HepG2 (cell line): ENCODE measurements around the gene PCDHGA10. TPM values are rescaled to one million over a fixed set of nuclear protein-coding genes. Genes with fewer than 3 reads are reported as not detected.

Experiments
- ATAC-seq: fragments of 200-7000 bp; cut with Tn5 transposase; 3 replicates; pipeline ENCODE4 v1.9.1; 2020; ENCODE audit warnings: mild to moderate bottlenecking, moderate library complexity
- BruUV-seq: library from RNA; stranded (reverse); fragments of 400-500 nt; replicated peaks from 2 replicates; lab custom pipeline; 2021; lab: Mats Ljungman, UMichigan
- CTCF ChIA-PET: fragments of 300-600 bp; formaldehyde crosslinking; extraction: SDS; loops from one replicate; lab custom pipeline; 2021; ENCODE audit warnings: low total read pairs, inconsistent platforms, low intra/inter-chr PET ratio; lab: Yijun Ruan, JAX
- POLR2A ChIA-PET: fragments of 350-600 bp; sonication (Branson Sonifier 250); formaldehyde crosslinking; loops from one replicate; lab custom pipeline; 2020; ENCODE audit warnings: antibody characterized with exemption, inconsistent platforms; lab: Yijun Ruan, JAX
- DNase-seq: peaks from one replicate; pipeline ENCODE4 v3.0.0-alpha.2; 2015; ENCODE audit warnings: low spot score
- FAIRE-seq: peaks from 3 replicates; lab custom pipeline; 2011; peaks lifted over from hg19 to GRCh38; lab: Jason Lieb, UNC
- H2AFZ ChIP-seq: one replicate; pipeline ENCODE4 v1.6.1; 2011; ENCODE audit warnings: low read length, inconsistent platforms
- H3K27ac ChIP-seq: fragments of 300-600 bp; 3 replicates; pipeline ENCODE4 v1.8.0; 2011; ENCODE audit warnings: mixed run types, mild to moderate bottlenecking, mixed read lengths, low read length, inconsistent platforms; ENCODE audit not compliant: insufficient read depth; ENCODE audit errors: extremely low read length
- H3K27me3 ChIP-seq, 2 experiments: fragments of 200-600 bp in 1 of 2; 2 replicates in 1 of 2; 3 replicates in 1 of 2; pipeline versions ENCODE4 v1.6.0 to v1.8.0; 2011; ENCODE audit warnings: low read length in 2 of 2, mild to moderate bottlenecking in 2 of 2, moderate library complexity in 2 of 2, inconsistent platforms in 1 of 2; ENCODE audit not compliant: insufficient read depth in 2 of 2, control insufficient read depth in 1 of 2
- H3K36me3 ChIP-seq, 2 experiments: fragments of 200-600 bp in 1 of 2; replicated peaks in 1 of 2; 2 replicates in 1 of 2; 3 replicates in 1 of 2; pipeline versions ENCODE4 v1.5.1 to v1.8.0; 2011; ENCODE audit warnings: low read length in 2 of 2, inconsistent platforms in 1 of 2; ENCODE audit not compliant: insufficient read depth in 2 of 2, control insufficient read depth in 1 of 2
- H3K4me1 ChIP-seq: 2 replicates; pipeline ENCODE4 v1.5.1; 2012; ENCODE audit warnings: low read length, inconsistent platforms; ENCODE audit not compliant: insufficient read depth
- H3K4me2 ChIP-seq: 2 replicates; pipeline ENCODE4 v1.6.0; 2011; ENCODE audit warnings: low read depth, low read length, inconsistent platforms
- H3K4me3 ChIP-seq, 3 experiments: fragments of 200-600 bp in 1 of 3; sonication (generic), shearing (Covaris generic) in 1 of 3; replicated peaks in 1 of 3; 2 replicates each; pipeline ENCODE4 v1.5.1; 2011 to 2016; ENCODE audit warnings: low read length in 3 of 3, inconsistent platforms in 2 of 3, low read depth in 2 of 3, mild to moderate bottlenecking in 2 of 3, control low read depth in 1 of 3, mixed read lengths in 1 of 3; ENCODE audit not compliant: insufficient read depth in 1 of 3
- H3K79me2 ChIP-seq: one replicate; pipeline ENCODE4 v1.6.1; 2011; ENCODE audit warnings: low read length, inconsistent platforms; ENCODE audit not compliant: insufficient read depth
- H3K9ac ChIP-seq: 2 replicates; pipeline ENCODE4 v1.6.0; 2011; ENCODE audit warnings: mild to moderate bottlenecking, low read depth, low read length, inconsistent platforms; ENCODE audit not compliant: insufficient read depth
- H3K9me3 ChIP-seq: 2 replicates; pipeline ENCODE4 v1.5.1; 2012; ENCODE audit warnings: mild to moderate bottlenecking, low read length
- H4K20me1 ChIP-seq: 2 replicates; pipeline ENCODE4 v1.6.0; 2011; ENCODE audit warnings: inconsistent platforms, mild to moderate bottlenecking, low read length, moderate library complexity; ENCODE audit not compliant: insufficient read depth
- NR2F2 ChIP-seq: IDR thresholded peaks from 2 replicates; pipeline ENCODE4 v1.6.1; 2012; ENCODE audit warnings: low read depth, inconsistent platforms, borderline replicate concordance
- RCOR2 ChIP-seq: IDR thresholded peaks from 2 replicates; pipeline ENCODE4 v1.6.1; 2016; ENCODE audit warnings: missing biosample characterization, missing genetic modification reagents
- SAP130 ChIP-seq: IDR thresholded peaks from 2 replicates; pipeline ENCODE4 v1.6.1; 2016; ENCODE audit warnings: low read depth
- SMC3 ChIP-seq: IDR thresholded peaks from 2 replicates; pipeline ENCODE4 v1.6.1; 2011; ENCODE audit warnings: low read length, improper control_type of control experiment
- STAG1 ChIP-seq: sonication (generic); formaldehyde crosslinking; IDR thresholded peaks from 2 replicates; pipeline ENCODE4 v1.4.0; 2020; ENCODE audit warnings: missing genetic modification reagents
- STAT5B ChIP-seq: sonication (generic); formaldehyde crosslinking; IDR thresholded peaks from 2 replicates; pipeline ENCODE4 v1.4.0; 2020; ENCODE audit warnings: missing genetic modification reagents
- THYN1 ChIP-seq: sonication (generic); formaldehyde crosslinking; IDR thresholded peaks from 2 replicates; pipeline ENCODE4 v1.8.1; 2023; ENCODE audit warnings: low read depth, mild to moderate bottlenecking, moderate library complexity, missing genetic modification reagents, borderline replicate concordance
- TOPORS ChIP-seq: sonication (generic); formaldehyde crosslinking; IDR thresholded peaks from 2 replicates; pipeline ENCODE4 v1.8.0; 2023; ENCODE audit warnings: mild to moderate bottlenecking, missing genetic modification reagents
- ZBTB7A ChIP-seq: sonication (generic); formaldehyde crosslinking; IDR thresholded peaks from 2 replicates; pipeline ENCODE4 v1.8.0; 2022; ENCODE audit warnings: mild to moderate bottlenecking, missing genetic modification reagents
- ZFP82 ChIP-seq: sonication (generic); formaldehyde crosslinking; IDR thresholded peaks from 2 replicates; pipeline ENCODE4 v1.5.1; 2020; ENCODE audit warnings: mild to moderate bottlenecking, missing genetic modification reagents, borderline replicate concordance
- ZNF225 ChIP-seq: sonication (generic); formaldehyde crosslinking; IDR thresholded peaks from 2 replicates; pipeline ENCODE4 v1.4.0; 2020; ENCODE audit warnings: mild to moderate bottlenecking, missing genetic modification reagents
- ZNF333 ChIP-seq: sonication (generic); formaldehyde crosslinking; IDR thresholded peaks from 2 replicates; pipeline ENCODE4 v1.4.0; 2020; ENCODE audit warnings: mild to moderate bottlenecking, missing genetic modification reagents, borderline replicate concordance
- ZNF343 ChIP-seq: sonication (generic); formaldehyde crosslinking; IDR thresholded peaks from 2 replicates; pipeline ENCODE4 v1.4.0; 2020; ENCODE audit warnings: mild to moderate bottlenecking, missing genetic modification reagents
- ZNF670 ChIP-seq: sonication (generic); formaldehyde crosslinking; IDR thresholded peaks from 2 replicates; pipeline ENCODE4 v1.8.0; 2022; ENCODE audit warnings: mild to moderate bottlenecking, missing genetic modification reagents, borderline replicate concordance
- ZNF747 ChIP-seq: sonication (generic); formaldehyde crosslinking; IDR thresholded peaks from 2 replicates; pipeline ENCODE4 v1.8.1; 2023; ENCODE audit warnings: missing genetic modification reagents, mild to moderate bottlenecking, borderline replicate concordance
- ZNF781 ChIP-seq: sonication (generic); formaldehyde crosslinking; IDR thresholded peaks from 2 replicates; pipeline ENCODE4 v1.5.1; 2020; ENCODE audit warnings: borderline replicate concordance, mild to moderate bottlenecking, missing genetic modification reagents; ENCODE audit errors: not compliant biosample characterization
- WGBS: methylation state at CpG from one replicate; pipeline ENCODE4 v1.1.6; 2017; ENCODE audit warnings: low lambda C conversion rate; 5-methylcytosine and 5-hydroxymethylcytosine counted together
- in situ Hi-C: cut with HindIII; loops from 2 replicates; pipeline ENCODE4 v1.10.0; 2017; ENCODE audit warnings: low pct_unique_long_range_greater_than_20kb; ENCODE audit not compliant: extremely low pct_ligation_motif_present
- intact Hi-C: fragments of 100-400 bp; cut with micrococcal nuclease; formaldehyde crosslinking; loops from one replicate; pipeline ENCODE4 v1.10.0; 2022; ENCODE audit not compliant: unreplicated experiment
- polyA plus RNA-seq, 8 experiments: library from polyadenylated mRNA; depleted of rRNA in 3 of 8; stranded (reverse) in 7 of 8; unstranded in 1 of 8; fragments of >200 nt; fragmentation: Illumina TruSeq in 4 of 8; extraction: Trizol in 4 of 8; gene quantifications; 2 replicates each; pipeline versions ENCODE4 v1.2.1 to v1.2.3, GENCODE V29; 2011 to 2016; ENCODE audit warnings: low read depth in 4 of 8, missing spikeins in 1 of 8, mixed read lengths in 1 of 8; ENCODE audit not compliant: insufficient read depth in 1 of 8
- total RNA-seq, 5 experiments: library from RNA; depleted of rRNA; stranded (reverse); fragments of >200 nt; fragmentation: Illumina TruSeq; extraction: Trizol; gene quantifications; 2 replicates each; pipeline ENCODE4 v1.2.3, GENCODE V29; 2016; ENCODE audit warnings: low read depth in 1 of 5
- TF ChIP-seq, protein P1 (sequence below): sonication (generic); formaldehyde crosslinking; IDR thresholded peaks from 2 replicates; pipeline ENCODE4 v1.8.1; 2022; ENCODE audit warnings: mild to moderate bottlenecking, missing genetic modification reagents
- TF ChIP-seq, protein P2 (sequence below): sonication (generic); formaldehyde crosslinking; IDR thresholded peaks from 2 replicates; pipeline ENCODE4 v1.8.1; 2023; ENCODE audit warnings: mild to moderate bottlenecking, inconsistent platforms, moderate library complexity, missing genetic modification reagents, borderline replicate concordance

PCDHGA10 gene
- total and polyA plus RNA-seq, 2 of the 13 experiments (the other 11 are each of a cell fraction or from before 2014, with no cell fraction given), result 0.04 to 0.18 TPM

DNA sequence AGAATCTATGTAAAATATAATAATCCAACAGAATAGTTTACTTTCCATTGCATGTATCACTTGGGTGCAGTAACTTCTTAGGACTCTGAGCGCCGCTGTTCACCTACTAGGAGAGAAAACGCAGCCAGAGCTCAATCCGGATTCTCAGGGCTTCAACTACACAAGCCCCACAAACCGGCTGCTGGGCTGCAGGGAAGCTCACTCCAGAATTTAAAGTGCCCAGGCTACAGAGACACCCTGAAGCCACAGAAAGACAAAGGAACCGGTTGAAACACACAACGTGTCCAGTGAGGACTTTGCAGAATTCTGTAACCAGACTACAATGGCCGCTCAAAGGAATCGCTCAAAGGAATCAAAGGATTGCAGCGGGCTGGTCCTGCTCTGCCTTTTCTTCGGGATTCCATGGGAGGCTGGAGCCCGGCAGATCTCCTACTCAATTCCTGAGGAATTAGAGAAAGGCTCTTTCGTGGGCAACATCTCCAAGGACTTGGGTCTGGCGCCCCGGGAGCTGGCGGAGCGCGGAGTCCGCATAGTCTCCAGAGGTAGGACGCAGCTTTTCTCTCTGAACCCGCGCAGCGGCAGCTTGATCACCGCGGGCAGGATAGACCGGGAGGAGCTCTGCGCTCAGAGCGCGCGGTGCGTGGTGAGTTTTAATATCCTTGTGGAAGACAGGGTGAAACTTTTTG lies at the start of gene PCDHGA10 (continued):
- TF ChIP-seq ZNF781 (CRISPR knock-in tag) (no peak), STAT5B (no peak), STAG1 (CRISPR knock-in tag) (peak; percentile 55), ZNF333 (CRISPR knock-in tag) (no peak), SMC3 (peak; percentile 19; the same call in 1 of the 2 replicates), ZNF670 (CRISPR knock-in tag) (no peak), TOPORS (CRISPR knock-in tag) (no peak)

DNA sequence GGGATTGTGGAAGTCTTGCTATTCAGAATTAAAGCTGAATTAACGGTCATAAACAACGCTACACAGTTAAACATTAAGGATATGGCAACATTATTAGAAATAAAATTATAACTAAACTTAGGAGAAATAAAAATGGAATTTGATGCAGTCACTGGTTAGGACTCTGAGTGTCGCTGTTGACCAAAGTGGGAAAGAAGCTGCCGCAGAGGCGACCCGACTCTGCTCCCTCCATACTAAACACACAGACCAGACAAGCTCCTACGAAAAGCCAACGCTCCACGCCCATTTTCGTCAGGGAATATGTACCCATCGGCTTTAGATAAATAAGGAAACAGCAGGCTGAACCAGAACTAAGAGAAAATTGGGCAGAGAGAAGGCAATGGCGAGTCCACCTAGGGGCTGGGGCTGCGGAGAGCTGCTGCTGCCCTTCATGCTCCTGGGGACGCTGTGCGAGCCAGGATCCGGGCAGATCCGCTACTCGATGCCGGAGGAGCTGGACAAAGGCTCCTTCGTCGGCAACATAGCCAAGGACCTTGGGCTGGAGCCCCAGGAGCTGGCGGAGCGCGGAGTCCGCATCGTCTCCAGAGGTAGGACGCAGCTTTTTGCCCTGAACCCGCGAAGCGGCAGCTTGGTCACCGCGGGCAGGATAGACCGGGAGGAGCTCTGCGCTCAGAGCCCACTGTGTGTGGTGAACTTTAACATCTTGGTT lies 48.7 kb upstream of the PCDHGA10 start, which contains the start of gene PCDHGA5:
Gene PCDHGA5 (plus strand): TSS at position 211 of the 709 bp plus-strand sequence. CDS start 169 bp downstream, at position 380.
- DNase-seq (no peak), FAIRE-seq (no peak), ATAC-seq (no peak)
- ChIA-PET POLR2A (no interaction called here), CTCF (no interaction called here)
- Histone ChIP-seq H3K27me3 (no peaks in the 10 kb centered on the region), H3K4me2 (no peak within 1 kb of the TSS), H3K27ac (no peak within 1 kb of the TSS), H3K36me3 (no peaks in the 10 kb centered on the region), H2AFZ (no peak within 1 kb of the TSS), H4K20me1 (no peaks in the 10 kb centered on the region), H3K9me3 (peaks cover 54% of the 10 kb centered on the region), H3K9ac (no peak within 1 kb of the TSS), H3K4me3 (no peak within 1 kb of the TSS), H3K4me1 (no peaks in the 10 kb centered on the region), H3K79me2 (no peaks in the 10 kb centered on the region)
- intact Hi-C loops (no loop called here), in situ Hi-C loops (no loop called here)
- WGBS, result 74% methylated on average over 30 of the region's 34 CpGs
- BruUV-seq, result no TSS peak
- no peak for TF ChIP-seq ZNF225 (CRISPR knock-in tag)
- no peak for TF ChIP-seq ZBTB7A
- TF ChIP-seq SAP130 (CRISPR knock-in tag), result no peak
- TF ChIP-seq, protein P1, sequence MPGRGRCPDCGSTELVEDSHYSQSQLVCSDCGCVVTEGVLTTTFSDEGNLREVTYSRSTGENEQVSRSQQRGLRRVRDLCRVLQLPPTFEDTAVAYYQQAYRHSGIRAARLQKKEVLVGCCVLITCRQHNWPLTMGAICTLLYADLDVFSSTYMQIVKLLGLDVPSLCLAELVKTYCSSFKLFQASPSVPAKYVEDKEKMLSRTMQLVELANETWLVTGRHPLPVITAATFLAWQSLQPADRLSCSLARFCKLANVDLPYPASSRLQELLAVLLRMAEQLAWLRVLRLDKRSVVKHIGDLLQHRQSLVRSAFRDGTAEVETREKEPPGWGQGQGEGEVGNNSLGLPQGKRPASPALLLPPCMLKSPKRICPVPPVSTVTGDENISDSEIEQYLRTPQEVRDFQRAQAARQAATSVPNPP (CRISPR knock-in tag), result no peak
- TF ChIP-seq NR2F2, result no peak
- no peak for TF ChIP-seq ZNF343 (CRISPR knock-in tag)
- no peak for TF ChIP-seq THYN1 (CRISPR knock-in tag)
- TF ChIP-seq ZFP82 (CRISPR knock-in tag), result no peak
- no peak for TF ChIP-seq RCOR2
- TF ChIP-seq ZNF747, result no peak
- TF ChIP-seq, protein P2, sequence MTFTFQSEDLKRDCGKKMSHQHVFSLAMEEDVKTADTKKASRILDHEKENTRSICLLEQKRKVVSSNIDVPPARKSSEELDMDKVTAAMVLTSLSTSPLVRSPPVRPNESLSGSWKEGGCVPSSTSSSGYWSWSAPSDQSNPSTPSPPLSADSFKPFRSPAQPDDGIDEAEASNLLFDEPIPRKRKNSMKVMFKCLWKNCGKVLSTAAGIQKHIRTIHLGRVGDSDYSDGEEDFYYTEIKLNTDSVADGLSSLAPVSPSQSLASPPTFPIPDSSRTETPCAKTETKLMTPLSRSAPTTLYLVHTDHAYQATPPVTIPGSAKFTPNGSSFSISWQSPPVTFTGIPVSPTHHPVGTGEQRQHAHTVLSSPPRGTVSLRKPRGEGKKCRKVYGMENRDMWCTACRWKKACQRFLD, result no peak
